ENCODE results near the gene JPH3. TPM values are rescaled to one million over a fixed set of nuclear protein-coding genes. Genes with fewer than 3 reads are reported as not detected.

JPH3 gene
- polyA plus RNA-seq, 1 experiment: not detected

- ChIA-PET CTCF (no interaction called here), POLR2A (no interaction called here)
- Histone ChIP-seq H3K27me3 (ENCODE audit: control insufficient read depth, insufficient read depth, low read length) (no peaks in the 10 kb centered on the region), H3K4me3 (ENCODE audit: low read depth, low read length) (no peak overlapping the region), H3K36me3 (ENCODE audit: control insufficient read depth, insufficient read depth, low read length) (peaks cover 5% of the 10 kb centered on the region; the same call in 1 of the 2 replicates)
- DNase-seq (ENCODE audit: low read depth): no peak
- TF ChIP-seq, protein P1, sequence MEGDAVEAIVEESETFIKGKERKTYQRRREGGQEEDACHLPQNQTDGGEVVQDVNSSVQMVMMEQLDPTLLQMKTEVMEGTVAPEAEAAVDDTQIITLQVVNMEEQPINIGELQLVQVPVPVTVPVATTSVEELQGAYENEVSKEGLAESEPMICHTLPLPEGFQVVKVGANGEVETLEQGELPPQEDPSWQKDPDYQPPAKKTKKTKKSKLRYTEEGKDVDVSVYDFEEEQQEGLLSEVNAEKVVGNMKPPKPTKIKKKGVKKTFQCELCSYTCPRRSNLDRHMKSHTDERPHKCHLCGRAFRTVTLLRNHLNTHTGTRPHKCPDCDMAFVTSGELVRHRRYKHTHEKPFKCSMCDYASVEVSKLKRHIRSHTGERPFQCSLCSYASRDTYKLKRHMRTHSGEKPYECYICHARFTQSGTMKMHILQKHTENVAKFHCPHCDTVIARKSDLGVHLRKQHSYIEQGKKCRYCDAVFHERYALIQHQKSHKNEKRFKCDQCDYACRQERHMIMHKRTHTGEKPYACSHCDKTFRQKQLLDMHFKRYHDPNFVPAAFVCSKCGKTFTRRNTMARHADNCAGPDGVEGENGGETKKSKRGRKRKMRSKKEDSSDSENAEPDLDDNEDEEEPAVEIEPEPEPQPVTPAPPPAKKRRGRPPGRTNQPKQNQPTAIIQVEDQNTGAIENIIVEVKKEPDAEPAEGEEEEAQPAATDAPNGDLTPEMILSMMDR (IDR thresholded peaks at IDR 0.05; ENCODE audit: insufficient read depth, low read depth, low read length): no peak
These were observed 95.5 kb downstream of the JPH3 start for GRCh38 chr16:87697792-87698191.

- no peak for DNase-seq (ENCODE audit: low read depth)
- Histone ChIP-seq H3K36me3 (ENCODE audit: control insufficient read depth, insufficient read depth, low read length) (peaks cover 5% of the 10 kb centered on the region; the same call in 1 of the 2 replicates), H3K27me3 (ENCODE audit: control insufficient read depth, insufficient read depth, low read length) (no peaks in the 10 kb centered on the region), H3K4me3 (ENCODE audit: low read depth, low read length) (no peak overlapping the region)
- ChIA-PET POLR2A (no interaction called here), CTCF (no interaction called here)
- TF ChIP-seq, protein P1 (IDR thresholded peaks at IDR 0.05; ENCODE audit: insufficient read depth, low read depth, low read length): no peak
These were observed 95.9 kb downstream of the JPH3 start for GRCh38 chr16:87698241-87698640.

- H3K27me3 ChIP-seq (ENCODE audit: control insufficient read depth, insufficient read depth, low read length): no peaks in the 10 kb centered on the region
- peaks cover 6% of the 10 kb centered on the region for H3K36me3 ChIP-seq (ENCODE audit: control insufficient read depth, insufficient read depth, low read length)
- TF ChIP-seq, protein P1 (IDR thresholded peaks at IDR 0.05; ENCODE audit: insufficient read depth, low read depth, low read length): no peak
- ChIA-PET POLR2A (no interaction called here), CTCF (no interaction called here)
- H3K4me3 ChIP-seq (ENCODE audit: low read depth, low read length): no peak overlapping the region
- no peak for DNase-seq (ENCODE audit: low read depth)
These were observed 96.4 kb downstream of the JPH3 start for GRCh38 chr16:87698676-87699199.

- Histone ChIP-seq H3K4me3 (ENCODE audit: low read depth, low read length) (no peak overlapping the region), H3K36me3 (ENCODE audit: control insufficient read depth, insufficient read depth, low read length) (peaks cover 6% of the 10 kb centered on the region), H3K27me3 (ENCODE audit: control insufficient read depth, insufficient read depth, low read length) (no peaks in the 10 kb centered on the region)
- TF ChIP-seq, protein P1 (IDR thresholded peaks at IDR 0.05; ENCODE audit: insufficient read depth, low read depth, low read length): no peak
- POLR2A ChIA-PET: no interaction called here
- CTCF ChIA-PET: interaction anchor here (1.0 to 3.1 kb wide), 4 partner anchors 8 to 118 kb away, joined by 3 to 16 read pairs (median 4); no protein-coding TSS in a partner anchor
- no peak for DNase-seq (ENCODE audit: low read depth)
These were observed 98.2 kb downstream of the JPH3 start for GRCh38 chr16:87700406-87701077.

DNA sequence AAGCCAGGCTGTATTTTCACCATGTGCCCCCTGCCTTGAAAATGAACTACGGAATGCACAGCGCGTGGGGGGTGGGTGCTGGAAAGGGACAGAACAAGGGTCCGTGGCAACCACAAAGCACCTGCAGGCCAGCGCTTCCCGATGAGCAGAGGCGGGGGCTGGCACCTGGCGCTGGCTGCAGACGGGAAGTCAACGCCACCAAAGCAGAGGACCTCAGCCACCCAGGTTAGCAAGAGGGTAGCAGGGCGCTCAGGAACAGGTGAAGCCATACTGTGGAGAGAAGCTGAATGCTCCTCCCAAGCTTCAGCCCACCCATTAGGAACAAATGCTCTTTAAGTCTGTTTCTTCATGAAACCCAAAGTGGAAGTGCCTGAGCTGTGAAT is 98.8 kb downstream of the JPH3 start:
- ChIA-PET CTCF (interaction anchor here (1.0 to 3.1 kb wide), 4 partner anchors 8 to 119 kb away, joined by 3 to 16 read pairs (median 4); no protein-coding TSS in a partner anchor), POLR2A (no interaction called here)
- no peaks in the 10 kb centered on the region for H3K27me3 ChIP-seq (ENCODE audit: control insufficient read depth, insufficient read depth, low read length)
- no peak overlapping the region for H3K4me3 ChIP-seq (ENCODE audit: low read depth, low read length)
- no peak for DNase-seq (ENCODE audit: low read depth)
- TF ChIP-seq, protein P1 (IDR thresholded peaks at IDR 0.05; ENCODE audit: insufficient read depth, low read depth, low read length): no peak
- H3K36me3 ChIP-seq (ENCODE audit: control insufficient read depth, insufficient read depth, low read length): peaks cover 6% of the 10 kb centered on the region

Measured in BJ (cell line).